ENCODE results near the gene FRMPD2. TPM values are rescaled to one million over a fixed set of nuclear protein-coding genes. Genes with fewer than 3 reads are reported as not detected.
A peak's percentile ranks its signal among the peaks of the same experiment; 100 is the strongest.

Gene FRMPD2
- total RNA-seq, 1 experiment from 2014 or later = 0.44 TPM

DNA sequence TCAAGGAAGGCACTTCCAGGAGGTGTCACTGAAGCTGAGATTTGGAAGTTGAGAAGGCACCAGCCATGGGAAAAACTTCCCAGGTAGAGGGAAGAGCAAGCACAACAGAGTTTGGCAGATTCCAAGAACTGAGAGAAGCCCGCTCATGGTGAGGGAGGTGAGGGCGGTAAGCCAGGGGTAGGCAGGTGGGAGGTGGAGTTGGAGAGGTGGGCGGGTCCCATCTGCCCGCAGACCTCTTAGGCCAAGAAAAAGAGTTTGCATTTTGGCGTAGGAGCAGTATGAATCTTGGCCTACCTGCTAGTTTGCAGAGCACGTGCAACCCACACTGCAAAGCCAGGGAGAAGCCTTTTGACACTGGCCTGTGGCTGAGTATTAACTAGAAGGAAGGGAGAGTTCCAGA lies 18.8 kb downstream of the FRMPD2 start:
- Histone ChIP-seq H2BK120ac (ENCODE audit: low read depth, low read length, poor library complexity, severe bottlenecking) (no peak overlapping the region), H2BK15ac (ENCODE audit: low read depth, low read length) (no peak overlapping the region), H3K4me1 (ENCODE audit: insufficient read depth, low read length) (peaks cover 2% of the 10 kb centered on the region; the same call in 1 of the 2 replicates), H4K91ac (ENCODE audit: insufficient read length, low read depth, low read length) (no peak overlapping the region), H2AFZ (ENCODE audit: low read length) (no peak overlapping the region), H4K20me1 (ENCODE audit: control insufficient read depth, insufficient read depth, insufficient read length) (no peaks in the 10 kb centered on the region), H3K18ac (ENCODE audit: insufficient read length, low read depth, low read length) (no peak overlapping the region), H3K79me1 (ENCODE audit: insufficient read depth, low read depth, low read length, poor library complexity, severe bottlenecking) (no peaks in the 10 kb centered on the region), H2BK20ac (ENCODE audit: low read depth, low read length, poor library complexity, severe bottlenecking) (no peak overlapping the region), H3K4ac (ENCODE audit: low read depth, low read length) (no peak overlapping the region), H2BK5ac (ENCODE audit: insufficient read length, low read length) (no peak overlapping the region), H3K27ac (ENCODE audit: insufficient read length, low read depth, low read length) (no peak overlapping the region), H3K27me3 (ENCODE audit: insufficient read depth, low read length) (no peaks in the 10 kb centered on the region), H3K23me2 (ENCODE audit: insufficient read length, low read depth, low read length, poor library complexity, severe bottlenecking) (no peaks in the 10 kb centered on the region), H2AK5ac (ENCODE audit: insufficient read length, low read length) (no peak overlapping the region), H3K9ac (ENCODE audit: extremely low read depth, insufficient read length, low read length) (no peak overlapping the region), H3K9me3 (ENCODE audit: control insufficient read depth, low read depth, low read length) (no peaks in the 10 kb centered on the region), H3K14ac (ENCODE audit: insufficient read depth, low read length) (no peak overlapping the region), H4K8ac (replicated peaks; ENCODE audit: insufficient read length, low read depth, low read length) (no peak overlapping the region), H3T11ph (ENCODE audit: low read length) (no peak overlapping the region), H3K23ac (ENCODE audit: insufficient read length, low read depth, low read length) (no peak overlapping the region), H3K56ac (ENCODE audit: insufficient read length, low read depth, low read length) (no peak overlapping the region), H3K4me2 (ENCODE audit: insufficient read depth, insufficient read length, low read length) (no peak overlapping the region), H3K79me2 (ENCODE audit: insufficient read depth, low read length) (no peaks in the 10 kb centered on the region), H2BK12ac (ENCODE audit: insufficient read length, low read depth, low read length) (no peak overlapping the region), H4K5ac (ENCODE audit: insufficient read length, low read depth, low read length) (no peak overlapping the region)
- Mint-ChIP-seq H3K4me3 (no peak overlapping the region), H3K27me3 (ENCODE audit: low read depth) (peaks cover 2% of the 10 kb centered on the region; the same call in 1 of the 2 replicates), H3K27ac (peak overlapping the region in 1 of 3 experiments; percentile 4; a peak in 1 of 7 replicates), H3K4me1 (peaks cover 34 to 38% of the 10 kb centered on the region in 2 experiments), H3K9me3 (no peaks in the 10 kb centered on the region), H3K36me3 (ENCODE audit: insufficient read depth in 1 of 3, low read depth in 3 of 3) (no peaks in the 10 kb centered on the region)
- DNase-seq = no peak
- TF ChIP-seq, protein P1, sequence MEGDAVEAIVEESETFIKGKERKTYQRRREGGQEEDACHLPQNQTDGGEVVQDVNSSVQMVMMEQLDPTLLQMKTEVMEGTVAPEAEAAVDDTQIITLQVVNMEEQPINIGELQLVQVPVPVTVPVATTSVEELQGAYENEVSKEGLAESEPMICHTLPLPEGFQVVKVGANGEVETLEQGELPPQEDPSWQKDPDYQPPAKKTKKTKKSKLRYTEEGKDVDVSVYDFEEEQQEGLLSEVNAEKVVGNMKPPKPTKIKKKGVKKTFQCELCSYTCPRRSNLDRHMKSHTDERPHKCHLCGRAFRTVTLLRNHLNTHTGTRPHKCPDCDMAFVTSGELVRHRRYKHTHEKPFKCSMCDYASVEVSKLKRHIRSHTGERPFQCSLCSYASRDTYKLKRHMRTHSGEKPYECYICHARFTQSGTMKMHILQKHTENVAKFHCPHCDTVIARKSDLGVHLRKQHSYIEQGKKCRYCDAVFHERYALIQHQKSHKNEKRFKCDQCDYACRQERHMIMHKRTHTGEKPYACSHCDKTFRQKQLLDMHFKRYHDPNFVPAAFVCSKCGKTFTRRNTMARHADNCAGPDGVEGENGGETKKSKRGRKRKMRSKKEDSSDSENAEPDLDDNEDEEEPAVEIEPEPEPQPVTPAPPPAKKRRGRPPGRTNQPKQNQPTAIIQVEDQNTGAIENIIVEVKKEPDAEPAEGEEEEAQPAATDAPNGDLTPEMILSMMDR (conservative IDR thresholded peaks at IDR 0.05) = no peak
- WGBS (ENCODE audit: extremely low coverage, insufficient read length, low lambda C conversion rate) = no CpG with 5 or more reads among the region's 6 CpGs

All from H9 (cell line).